ENCODE results near the gene ITGA5.

The ITGA5 gene

GRCh38 chr12:54349036-54349435, 70.0 kb downstream of the ITGA5 start:
- DNase-seq, result no peak
